H1 (cell line): ENCODE measurements around the gene FLNA. TPM values are rescaled to one million over a fixed set of nuclear protein-coding genes. Genes with fewer than 3 reads are reported as not detected.

Source experiments
- CTCF ChIA-PET: fragments of 300-600 bp; sonication (Branson Sonifier 250); formaldehyde crosslinking; loops from one replicate; lab custom pipeline; 2021; ENCODE audit not compliant: partially characterized antibody; lab: Charles Lee
- POLR2A ChIA-PET: fragments of 300-600 bp; sonication (Branson Sonifier 250); formaldehyde crosslinking; loops from one replicate; lab custom pipeline; 2021; ENCODE audit warnings: inconsistent platforms; ENCODE audit not compliant: partially characterized antibody; lab: Charles Lee
- DNase-seq, 2 experiments: peaks; one replicate each; pipeline versions ENCODE4 v3.0.0 to v3.0.0-alpha.2; 2010 to 2022; ENCODE audit warnings: low spot score in 2 of 2, low read depth in 1 of 2, mixed read lengths in 1 of 2
- FAIRE-seq: peaks from 2 replicates; lab custom pipeline; 2011; peaks lifted over from hg19 to GRCh38; lab: Jason Lieb, UNC
- H2AFZ ChIP-seq: 2 replicates; pipeline ENCODE4 v1.8.1; 2012; ENCODE audit warnings: low read length, inconsistent platforms
- H2AK5ac ChIP-seq: 2 replicates; pipeline ENCODE4 v1.6.1; 2013; ENCODE audit warnings: low read depth, low read length
- H2BK120ac ChIP-seq: replicated peaks from 2 replicates; pipeline ENCODE3; 2013; ENCODE audit warnings: low read depth, low read length, inconsistent platforms
- H2BK12ac ChIP-seq: 2 replicates; pipeline ENCODE4 v1.6.1; 2013; ENCODE audit warnings: low read depth, low read length
- H2BK15ac ChIP-seq: 2 replicates; pipeline ENCODE4 v1.6.1; 2013; ENCODE audit warnings: low read length
- H2BK20ac ChIP-seq: 2 replicates; pipeline ENCODE4 v1.6.1; 2013; ENCODE audit warnings: low read length
- H2BK5ac ChIP-seq: 2 replicates; pipeline ENCODE4 v1.6.1; 2013; ENCODE audit warnings: low read depth, low read length
- H3K14ac ChIP-seq: 2 replicates; pipeline ENCODE4 v1.6.1; 2013; ENCODE audit warnings: inconsistent platforms; ENCODE audit not compliant: insufficient read length
- H3K18ac ChIP-seq: 2 replicates; pipeline ENCODE4 v1.6.1; 2013; ENCODE audit warnings: low read length; ENCODE audit errors: extremely low read depth
- H3K23ac ChIP-seq: 2 replicates; pipeline ENCODE4 v1.6.1; 2013; ENCODE audit warnings: inconsistent platforms; ENCODE audit not compliant: insufficient read length
- H3K23me2 ChIP-seq: 2 replicates; pipeline ENCODE4 v1.6.1; 2013; ENCODE audit warnings: low read depth, low read length
- H3K27ac ChIP-seq: 2 replicates; pipeline ENCODE4 v1.6.1; 2011; ENCODE audit warnings: low read depth, low read length, inconsistent platforms
- H3K27me3 ChIP-seq, 4 experiments: replicated peaks in 1 of 4; 1 replicate in 1 of 4; 2 replicates in 3 of 4; pipeline versions ENCODE4 v1.6.1 to v1.8.1; 2011 to 2013; ENCODE audit warnings: low read length in 3 of 4, mild to moderate bottlenecking in 3 of 4, inconsistent platforms in 2 of 4, mixed read lengths in 2 of 4, moderate library complexity in 1 of 4; ENCODE audit not compliant: control insufficient read depth in 3 of 4, insufficient read depth in 3 of 4; ENCODE audit errors: extremely low read depth in 1 of 4
- H3K36me3 ChIP-seq, 4 experiments: 2 replicates each; pipeline versions ENCODE4 v1.6.1 to v1.8.1; 2011 to 2013; ENCODE audit warnings: mild to moderate bottlenecking in 4 of 4, low read length in 3 of 4, moderate library complexity in 2 of 4, control low read depth in 1 of 4, inconsistent platforms in 1 of 4; ENCODE audit not compliant: insufficient read depth in 4 of 4, control insufficient read depth in 2 of 4
- H3K4ac ChIP-seq: replicated peaks from 2 replicates; pipeline ENCODE3; 2013; ENCODE audit warnings: low read length, low read depth, mixed read lengths, inconsistent platforms; ENCODE audit not compliant: insufficient read length
- H3K4me1 ChIP-seq, 4 experiments: replicated peaks in 1 of 4; 1 replicate in 1 of 4; 2 replicates in 3 of 4; pipeline versions ENCODE4 v1.6.1 to v1.8.1; 2011 to 2013; ENCODE audit warnings: low read length in 3 of 4, inconsistent platforms in 2 of 4, mixed read lengths in 1 of 4; ENCODE audit not compliant: insufficient read depth in 4 of 4, control insufficient read depth in 3 of 4
- H3K4me2 ChIP-seq, 2 experiments: 2 replicates each; pipeline versions ENCODE4 v1.6.1 to v1.8.1; 2011 to 2013; ENCODE audit warnings: low read depth in 2 of 2, low read length in 2 of 2, control low read depth in 1 of 2, inconsistent platforms in 1 of 2, mild to moderate bottlenecking in 1 of 2; ENCODE audit not compliant: insufficient read depth in 1 of 2
- H3K4me3 ChIP-seq, 4 experiments: fragments of 200-600, 300-600 bp in 1 of 4; sonication (generic), shearing (Covaris generic), sonication (Bioruptor Twin) in 1 of 4; 2 replicates each; pipeline versions ENCODE4 v1.5.1 to v1.8.1; 2011 to 2016; ENCODE audit warnings: low read length in 4 of 4, low read depth in 3 of 4, control low read depth in 2 of 4, inconsistent platforms in 2 of 4, mild to moderate bottlenecking in 2 of 4, mixed read lengths in 1 of 4, moderate library complexity in 1 of 4; ENCODE audit not compliant: insufficient read depth in 2 of 4; ENCODE audit errors: extremely low read depth in 1 of 4
- H3K56ac ChIP-seq: replicated peaks from 2 replicates; pipeline ENCODE3; 2013; ENCODE audit warnings: low read depth, mild to moderate bottlenecking, mixed read lengths, low read length, inconsistent platforms; ENCODE audit not compliant: insufficient read length
- H3K79me1 ChIP-seq: 2 replicates; pipeline ENCODE4 v1.6.1; 2013; ENCODE audit warnings: low read depth, low read length, control low read depth
- H3K79me2 ChIP-seq, 2 experiments: 2 replicates each; pipeline versions ENCODE4 v1.6.1 to v1.8.1; 2012 to 2013; ENCODE audit warnings: low read length in 2 of 2, mild to moderate bottlenecking in 2 of 2, inconsistent platforms in 1 of 2; ENCODE audit not compliant: insufficient read depth in 2 of 2, control insufficient read depth in 1 of 2
- H3K9ac ChIP-seq, 4 experiments: replicated peaks in 1 of 4; 1 replicate in 1 of 4; 2 replicates in 3 of 4; pipeline versions ENCODE4 v1.6.1 to v1.8.1; 2011 to 2013; ENCODE audit warnings: low read depth in 3 of 4, low read length in 3 of 4, control low read depth in 2 of 4, mild to moderate bottlenecking in 2 of 4, moderate library complexity in 2 of 4, inconsistent platforms in 1 of 4; ENCODE audit errors: extremely low read depth in 1 of 4
- H3K9me3 ChIP-seq, 2 experiments: 2 replicates each; pipeline versions ENCODE4 v1.6.1 to v1.8.1; 2012 to 2013; ENCODE audit warnings: mild to moderate bottlenecking in 2 of 2, moderate library complexity in 2 of 2, control low read depth in 1 of 2, inconsistent platforms in 1 of 2, low read depth in 1 of 2, low read length in 1 of 2, mixed read lengths in 1 of 2; ENCODE audit not compliant: insufficient read depth in 2 of 2
- H4K20me1 ChIP-seq, 2 experiments: replicated peaks in 1 of 2; 2 replicates each; pipeline versions ENCODE3 to v1.8.1; 2011 to 2013; ENCODE audit warnings: inconsistent platforms in 2 of 2, low read length in 2 of 2, mild to moderate bottlenecking in 1 of 2; ENCODE audit not compliant: insufficient read depth in 2 of 2, control insufficient read depth in 1 of 2
- H4K5ac ChIP-seq: 2 replicates; pipeline ENCODE4 v1.6.1; 2013; ENCODE audit warnings: low read length, low read depth, mixed read lengths, inconsistent platforms; ENCODE audit not compliant: insufficient read length
- H4K8ac ChIP-seq: 2 replicates; pipeline ENCODE4 v1.8.0; 2013; ENCODE audit warnings: mild to moderate bottlenecking, moderate library complexity, low read length, inconsistent platforms; ENCODE audit not compliant: insufficient read depth; ENCODE audit errors: extremely low read depth
- H4K91ac ChIP-seq: replicated peaks from 2 replicates; pipeline ENCODE3; 2013; ENCODE audit warnings: low read length, mixed read lengths, inconsistent platforms; ENCODE audit not compliant: insufficient read length
- CHD1 ChIP-seq: IDR thresholded peaks from 2 replicates; pipeline ENCODE4 v1.6.1; 2012; ENCODE audit warnings: low read depth, low read length, improper control_type of control experiment
- CTBP2 ChIP-seq: IDR thresholded peaks from 2 replicates; pipeline ENCODE4 v1.7.0; 2011; ENCODE audit warnings: borderline replicate concordance, mild to moderate bottlenecking, moderate library complexity, mixed read lengths, low read length; ENCODE audit not compliant: insufficient read depth, insufficient read length
- FOSL1 ChIP-seq: IDR thresholded peaks from 2 replicates; pipeline ENCODE4 v1.6.1; 2011; ENCODE audit warnings: mild to moderate bottlenecking, low read depth, low read length, moderate library complexity; ENCODE audit not compliant: insufficient read depth
- RBBP5 ChIP-seq: IDR thresholded peaks from 2 replicates; pipeline ENCODE4 v1.7.1; 2012; ENCODE audit warnings: low read depth, mild to moderate bottlenecking, inconsistent platforms, low read length, moderate library complexity, borderline replicate concordance
- RFX5 ChIP-seq: IDR thresholded peaks from 2 replicates; pipeline ENCODE4 v1.6.1; 2011; ENCODE audit warnings: low read depth, low read length, improper control_type of control experiment, borderline replicate concordance
- SP4 ChIP-seq: IDR thresholded peaks from 2 replicates; pipeline ENCODE4 v1.6.1; 2012; ENCODE audit warnings: low read length, inconsistent platforms
- TAF1 ChIP-seq: IDR thresholded peaks from 2 replicates; pipeline ENCODE4 v1.6.1; 2011; ENCODE audit warnings: mild to moderate bottlenecking, low read depth, low read length
- WGBS, 2 experiments: shearing (Covaris generic) in 1 of 2; methylation state at CpG; one replicate each; pipeline versions ENCODE4 v1.1.6 to v1.1.7; 2013 to 2015; ENCODE audit warnings: low lambda C conversion rate in 2 of 2, mixed read lengths in 2 of 2, inconsistent platforms in 1 of 2, low coverage in 1 of 2, missing lambda C conversion rate in 1 of 2; ENCODE audit not compliant: insufficient replicate concordance in 2 of 2, insufficient coverage in 1 of 2, insufficient read length in 1 of 2; ENCODE audit errors: extremely low coverage in 1 of 2, missing lambda C conversion rate in 1 of 2; 5-methylcytosine and 5-hydroxymethylcytosine counted together
- polyA plus RNA-seq, 7 experiments: library from polyadenylated mRNA; depleted of rRNA in 3 of 7; stranded (reverse) in 5 of 7; unstranded in 2 of 7; fragments of >200 nt in 5 of 7; fragments of 200-250 nt in 2 of 7; gene quantifications; 1 replicate in 5 of 7; 2 replicates in 1 of 7; 4 replicates in 1 of 7; pipeline versions ENCODE4 v1.2.1 to v1.2.3, GENCODE V29; 2011 to 2013; ENCODE audit warnings: missing spikeins in 2 of 7, mixed read lengths in 2 of 7
- total RNA-seq: library from RNA; stranded (reverse); fragmentation: NEBNext Ultra II Directional; extraction: Animal tissue kit (Norgen Biotek cat#: 25700); gene quantifications from 2 replicates; pipeline ENCODE4 v1.2.1, GENCODE V29; 2021
- TF ChIP-seq, protein P1 (sequence below): IDR thresholded peaks from 2 replicates; pipeline ENCODE4 v1.6.1; 2012; ENCODE audit warnings: inconsistent platforms
- TF ChIP-seq, protein P2 (sequence below): IDR thresholded peaks from 2 replicates; pipeline ENCODE4 v1.6.1; 2011; ENCODE audit warnings: low read length, improper control_type of control experiment
- TF ChIP-seq, protein P3 (sequence below): IDR thresholded peaks from 2 replicates; pipeline ENCODE4 v1.6.1; 2012; ENCODE audit warnings: inconsistent platforms

FLNA gene
- total and polyA plus RNA-seq, 2 of the 8 experiments (the other 6 are each of a cell fraction or from before 2014, with no cell fraction given) = 315 to 925 TPM

DNA sequence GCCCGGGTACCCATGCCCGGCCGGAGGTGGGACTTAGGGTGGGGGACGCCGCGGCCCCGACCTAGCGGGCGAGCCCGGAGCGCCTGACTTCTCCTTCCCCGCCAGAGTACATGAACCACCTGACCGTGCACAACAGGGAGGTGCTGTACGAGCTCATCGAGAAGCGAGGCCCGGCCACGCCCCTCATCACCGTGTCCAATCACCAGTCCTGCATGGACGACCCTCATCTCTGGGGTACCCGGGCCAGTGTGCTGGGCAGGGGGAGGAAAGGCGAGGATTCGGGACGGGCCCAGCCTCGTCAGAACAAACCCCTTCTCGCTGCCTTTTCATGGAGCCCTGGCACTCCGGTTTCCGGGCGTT is 37.5 kb upstream of the FLNA start:
- H3K27me3 ChIP-seq = no peaks in the 10 kb centered on the region
- H2AK5ac ChIP-seq = no peak overlapping the region
- no peak overlapping the region for H3K56ac ChIP-seq
- no peak overlapping the region for H3K18ac ChIP-seq
- POLR2A ChIA-PET = interaction anchor here (0.7 to 6.4 kb wide), 5 partner anchors 9 to 46 kb away, joined by 3 to 124 read pairs (median 4); partner anchors contain the start of gene RPL10
- peak overlapping the region; percentile 32 for H3K4ac ChIP-seq
- no peak overlapping the region for H2BK20ac ChIP-seq
- H3K4me3 ChIP-seq = peak overlapping the region; percentile 47 to 69 (median 62)
- H4K5ac ChIP-seq = no peak overlapping the region
- H4K20me1 ChIP-seq = no peaks in the 10 kb centered on the region
- no peaks in the 10 kb centered on the region for H3K79me2 ChIP-seq
- H3K79me1 ChIP-seq = no peaks in the 10 kb centered on the region
- no peak overlapping the region for H4K91ac ChIP-seq
- no peak overlapping the region for H2BK120ac ChIP-seq
- FAIRE-seq (no peak), DNase-seq (peak in 1 of 2 experiments; percentile 78)
- peak overlapping the region in 2 of 4 experiments; percentile 13 to 23; a peak in 3 of 7 replicates for H3K9ac ChIP-seq
- H2AFZ ChIP-seq = 0 out of 2 replicates have a peak overlapping the region, but pooled peaks have one; percentile 62
- no peak overlapping the region for H3K14ac ChIP-seq
- peak overlapping the region; percentile 1; the same call in 1 of the 2 replicates for H3K27ac ChIP-seq
- H2BK15ac ChIP-seq = no peak overlapping the region
- 12% methylated on average over 5 of the region's 29 CpGs; no CpG with 5 or more reads in 1 of the 2 experiments for WGBS, 2 experiments
- H3K23me2 ChIP-seq = no peaks in the 10 kb centered on the region
- peaks cover 2 to 11% (median 3%) of the 10 kb centered on the region in 4 experiments; a peak in 4 of 7 replicates for H3K4me1 ChIP-seq
- no peaks in the 10 kb centered on the region for H3K9me3 ChIP-seq
- no peak overlapping the region; the same call in 1 of the 2 replicates for H4K8ac ChIP-seq
- no peak overlapping the region for H2BK5ac ChIP-seq
- no peak overlapping the region for H2BK12ac ChIP-seq
- H3K4me2 ChIP-seq = peak overlapping the region; percentile 44 to 65
- H3K23ac ChIP-seq = no peak overlapping the region
- CTCF ChIA-PET = interaction anchor here (1.1 kb wide), 1 partner anchor 29 kb away, joined by 4 read pairs; no protein-coding TSS in a partner anchor
- H3K36me3 ChIP-seq = peaks cover 0 to 5% (median 0%) of the 10 kb centered on the region in 4 experiments; a peak in 1 of 8 replicates
- TF ChIP-seq, protein P1, sequence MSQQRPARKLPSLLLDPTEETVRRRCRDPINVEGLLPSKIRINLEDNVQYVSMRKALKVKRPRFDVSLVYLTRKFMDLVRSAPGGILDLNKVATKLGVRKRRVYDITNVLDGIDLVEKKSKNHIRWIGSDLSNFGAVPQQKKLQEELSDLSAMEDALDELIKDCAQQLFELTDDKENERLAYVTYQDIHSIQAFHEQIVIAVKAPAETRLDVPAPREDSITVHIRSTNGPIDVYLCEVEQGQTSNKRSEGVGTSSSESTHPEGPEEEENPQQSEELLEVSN = 0 out of 2 replicates have a peak, but pooled peaks have one; percentile 11
- TF ChIP-seq CHD1 (no peak), RFX5 (no peak), SP4 (no peak), CTBP2 (no peak), FOSL1 (no peak), TAF1 (0 out of 2 replicates have a peak, but pooled peaks have one; percentile 37), RBBP5 (no peak)
- TF ChIP-seq, protein P2, sequence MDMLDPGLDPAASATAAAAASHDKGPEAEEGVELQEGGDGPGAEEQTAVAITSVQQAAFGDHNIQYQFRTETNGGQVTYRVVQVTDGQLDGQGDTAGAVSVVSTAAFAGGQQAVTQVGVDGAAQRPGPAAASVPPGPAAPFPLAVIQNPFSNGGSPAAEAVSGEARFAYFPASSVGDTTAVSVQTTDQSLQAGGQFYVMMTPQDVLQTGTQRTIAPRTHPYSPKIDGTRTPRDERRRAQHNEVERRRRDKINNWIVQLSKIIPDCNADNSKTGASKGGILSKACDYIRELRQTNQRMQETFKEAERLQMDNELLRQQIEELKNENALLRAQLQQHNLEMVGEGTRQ = 0 out of 2 replicates have a peak, but pooled peaks have one; percentile 11
- TF ChIP-seq, protein P3, sequence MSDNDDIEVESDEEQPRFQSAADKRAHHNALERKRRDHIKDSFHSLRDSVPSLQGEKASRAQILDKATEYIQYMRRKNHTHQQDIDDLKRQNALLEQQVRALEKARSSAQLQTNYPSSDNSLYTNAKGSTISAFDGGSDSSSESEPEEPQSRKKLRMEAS = 0 out of 2 replicates have a peak, but pooled peaks have one; percentile 35
